Lung (tissue), 12 donors: ENCODE measurements around the gene SLC7A6OS. TPM values are rescaled to one million over a fixed set of nuclear protein-coding genes. Genes with fewer than 3 reads are reported as not detected.

Experiments used
- ATAC-seq: fragments of 200-7000 bp; cut with Tn5 transposase; one replicate; pipeline ENCODE4 v1.9.1; 2020; ENCODE audit warnings: moderate number of reproducible peaks; ENCODE audit not compliant: insufficient read depth, low FRiP score
- DNase-seq, 3 donors: peaks; one replicate each; pipeline ENCODE4 v3.0.0-alpha.2; 2013 to 2017
- H3K27ac ChIP-seq, 2 donors: one replicate each; pipeline ENCODE4 v1.5.1; 2013; ENCODE audit warnings: mild to moderate bottlenecking in 2 of 2, moderate library complexity in 2 of 2, control low read depth in 1 of 2, inconsistent platforms in 1 of 2, low read depth in 1 of 2, low read length in 1 of 2
- H3K27me3 ChIP-seq, 3 donors: one replicate each; pipeline ENCODE4 v1.5.1; 2013; ENCODE audit warnings: low read length in 2 of 3; ENCODE audit not compliant: control insufficient read depth in 3 of 3, insufficient read depth in 3 of 3
- H3K36me3 ChIP-seq, 4 donors: one replicate each; pipeline ENCODE4 v1.5.1; 2013; ENCODE audit warnings: low read length in 4 of 4, mild to moderate bottlenecking in 1 of 4, moderate library complexity in 1 of 4; ENCODE audit not compliant: control insufficient read depth in 4 of 4, insufficient read depth in 4 of 4
- H3K4me1 ChIP-seq, 5 donors: one replicate each; pipeline ENCODE4 v1.5.1; 2013; ENCODE audit warnings: low read length in 5 of 5, mild to moderate bottlenecking in 2 of 5, moderate library complexity in 1 of 5; ENCODE audit not compliant: control insufficient read depth in 5 of 5, insufficient read depth in 5 of 5
- H3K4me3 ChIP-seq: one replicate; pipeline ENCODE4 v1.5.1; 2013; ENCODE audit warnings: mild to moderate bottlenecking, control low read depth, moderate library complexity
- H3K9ac ChIP-seq, 2 donors: one replicate each; pipeline ENCODE4 v1.5.1; 2013; ENCODE audit warnings: low read length in 2 of 2, control low read depth in 1 of 2; ENCODE audit not compliant: insufficient read depth in 1 of 2
- H3K9me3 ChIP-seq, 4 donors: one replicate each; pipeline ENCODE4 v1.5.1; 2013; ENCODE audit warnings: low read length in 3 of 4, mild to moderate bottlenecking in 1 of 4, moderate library complexity in 1 of 4; ENCODE audit not compliant: control insufficient read depth in 4 of 4, insufficient read depth in 3 of 4
- CTCF ChIP-seq: IDR thresholded peaks from 2 replicates; pipeline ENCODE4 v1.5.1; 2012; ENCODE audit warnings: mild to moderate bottlenecking; ENCODE audit errors: control extremely low read depth, extremely low read depth
- WGBS, 2 donors: extraction: QIAGEN DNeasy Blood & Tissue Kit; methylation state at CpG; one replicate each; pipeline ENCODE4 v1.1.7; 2013; 5-methylcytosine and 5-hydroxymethylcytosine counted together
- polyA plus RNA-seq, 2 donors: library from polyadenylated mRNA; stranded (reverse); fragments of 200-250 nt; gene quantifications; one replicate each; pipeline ENCODE4 v1.2.1, GENCODE V29; 2013
- total RNA-seq, 2 donors: library from RNA; depleted of rRNA in 1 of 2; stranded (reverse); fragments of >200 nt in 1 of 2; gene quantifications; one replicate each; pipeline ENCODE4 v1.2.1, GENCODE V29; 2014 to 2021
- donor health status: control.
- donor health status: control.
- donor health status: Bipolar disorder and iron deficiency.
- donor health status: healthy.
- donor health status: DM: yes; HTN: yes; CAD: no.

Gene SLC7A6OS
- total and polyA plus RNA-seq, 4 donors: 6.3 to 18.9 (median 12.0) TPM

GRCh38 chr16:68282064-68282452 is 28.7 kb downstream of the SLC7A6OS start:
- Histone ChIP-seq H3K4me1 (peaks cover 0 to 19% (median 3%) of the 10 kb centered on the region in 5 donors), H3K9me3 (no peaks in the 10 kb centered on the region), H3K27ac (peak overlapping the region in 1 of 2 donors; percentile 71), H3K27me3 (no peaks in the 10 kb centered on the region), H3K9ac (no peak overlapping the region), H3K4me3 (no peak overlapping the region), H3K36me3 (peaks cover 0 to 11% (median 3%) of the 10 kb centered on the region in 4 donors)
- 95 to 98% methylated on average over 4 of the region's 4 CpGs for WGBS, 2 donors
- DNase-seq (no peak), ATAC-seq (no peak)
- TF ChIP-seq CTCF: no peak

DNA sequence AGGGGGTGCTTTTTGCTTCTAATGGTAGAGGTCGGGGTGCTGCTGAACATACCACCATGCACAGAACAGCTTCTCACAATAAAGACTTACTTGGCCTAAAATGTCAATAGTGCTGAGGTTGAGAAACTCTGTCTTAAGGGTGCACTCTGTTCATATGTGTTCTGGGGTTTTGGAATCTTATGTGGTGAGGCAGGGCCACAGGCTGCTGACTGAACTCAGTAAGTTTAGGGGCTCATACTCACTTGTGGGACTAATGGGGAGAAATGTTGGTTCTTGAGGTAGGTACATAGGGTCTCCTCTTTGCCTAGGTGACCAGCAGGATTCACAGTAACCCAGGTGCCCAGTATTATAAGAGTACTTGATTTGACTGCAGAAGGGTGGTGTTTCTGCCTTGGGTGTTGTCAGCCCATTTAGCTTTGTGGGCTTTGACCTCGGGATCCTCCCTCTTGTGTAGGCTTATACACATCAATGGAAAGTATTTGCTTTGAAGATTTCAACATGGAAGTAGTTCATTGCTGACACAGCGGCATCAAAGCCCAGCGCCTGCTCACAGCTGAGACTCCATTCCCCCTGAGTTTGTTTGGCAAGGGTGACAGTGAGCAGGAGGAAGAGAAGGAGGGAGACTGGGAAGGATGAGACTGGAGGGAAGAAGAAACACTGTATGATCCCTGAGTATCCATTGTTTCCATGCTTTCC is 29.2 kb downstream of the SLC7A6OS start:
- no peak overlapping the region for H3K4me3 ChIP-seq
- no peak overlapping the region for H3K9ac ChIP-seq
- peaks cover 0 to 11% (median 3%) of the 10 kb centered on the region in 4 donors for H3K36me3 ChIP-seq
- H3K27me3 ChIP-seq: no peaks in the 10 kb centered on the region
- H3K9me3 ChIP-seq: no peaks in the 10 kb centered on the region
- no peak for DNase-seq
- H3K27ac ChIP-seq: peak overlapping the region in 1 of 2 donors; percentile 71
- peaks cover 0 to 18% (median 3%) of the 10 kb centered on the region in 5 donors for H3K4me1 ChIP-seq
- ATAC-seq: no peak
- WGBS, 2 donors: 91 to 93% methylated on average over 4 of the region's 4 CpGs
- TF ChIP-seq CTCF: no peak

DNA sequence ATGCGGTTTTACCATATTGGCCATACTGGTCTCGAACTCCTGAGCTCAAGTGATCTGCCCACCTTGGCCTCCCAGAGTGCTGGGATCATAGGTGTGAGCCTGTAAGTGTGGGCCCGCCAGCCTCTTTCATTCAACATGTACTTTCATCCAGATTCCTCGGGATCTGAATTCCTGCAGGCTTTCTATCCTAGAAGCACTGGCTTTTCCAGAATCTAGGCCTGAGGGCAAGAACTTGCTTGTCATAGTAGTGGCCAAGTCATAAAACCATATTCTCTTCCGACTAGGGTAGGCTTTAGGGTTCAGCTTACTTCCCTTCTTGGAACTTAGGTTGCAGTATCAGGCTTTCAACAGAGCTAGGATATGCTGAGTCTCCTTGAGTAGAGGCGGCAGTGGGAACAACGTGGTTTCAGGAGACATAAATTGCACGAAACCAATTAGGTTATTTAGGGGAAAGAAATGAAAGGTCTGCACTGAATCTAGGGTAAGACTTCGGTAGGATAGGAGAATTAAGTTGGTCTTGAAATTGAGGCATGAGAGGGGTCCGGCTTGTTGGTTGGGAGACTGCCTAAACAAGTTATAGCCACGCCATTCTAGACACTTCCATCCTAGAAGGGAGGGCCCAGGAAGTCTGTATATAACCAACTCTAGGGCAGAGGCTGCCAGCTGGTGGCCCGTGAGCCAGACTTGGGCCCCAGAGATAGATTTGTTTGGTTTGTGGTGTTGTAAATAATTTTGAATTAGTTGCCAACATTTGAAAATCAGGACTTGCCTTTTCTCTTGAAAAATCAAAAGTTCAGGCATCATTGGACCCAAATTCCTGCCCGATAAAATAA is 30.8 kb downstream of the SLC7A6OS start:
- peaks cover 0 to 13% (median 3%) of the 10 kb centered on the region in 4 donors for H3K36me3 ChIP-seq
- WGBS, 2 donors: 83 to 87% methylated on average over 13 of the region's 13 CpGs
- no peaks in the 10 kb centered on the region for H3K9me3 ChIP-seq
- H3K4me3 ChIP-seq: no peak overlapping the region
- DNase-seq: no peak
- no peak overlapping the region for H3K9ac ChIP-seq
- H3K27me3 ChIP-seq: no peaks in the 10 kb centered on the region
- H3K4me1 ChIP-seq: peaks cover 0 to 7% (median 3%) of the 10 kb centered on the region in 5 donors
- no peak for TF ChIP-seq CTCF
- H3K27ac ChIP-seq: no peak overlapping the region
- ATAC-seq: no peak
